ENCODE data around the gene KTI12.
A peak's percentile ranks its signal among the peaks of the same experiment; 100 is the strongest.
"Not testable (repeated sequence)": the region's sequence is repeated elsewhere in the genome, so short reads cannot be mapped to it uniquely, and the experiment has no call there.

KTI12 gene

DNA sequence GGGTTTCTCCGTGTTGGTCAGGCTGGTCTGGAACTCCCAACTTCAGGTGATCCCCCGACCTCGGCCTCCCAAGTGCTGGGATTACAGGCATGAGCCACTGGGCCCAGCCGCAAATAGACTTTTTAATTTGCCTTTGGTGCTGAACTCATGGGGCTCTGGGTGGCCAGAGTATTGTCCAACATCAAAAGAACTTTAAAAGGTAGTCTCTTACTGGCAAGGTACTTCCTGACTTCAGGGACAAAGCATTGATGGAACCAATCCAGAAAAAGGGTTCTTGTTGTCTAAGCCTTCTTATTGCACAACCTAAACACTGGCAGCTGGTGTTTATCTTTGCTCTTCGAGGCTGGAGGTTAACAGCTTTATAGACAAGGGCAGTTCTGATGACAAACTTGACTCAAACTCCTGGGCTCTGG lies 3.8 kb upstream of the KTI12 start:
- no peak for DNase-seq

DNA sequence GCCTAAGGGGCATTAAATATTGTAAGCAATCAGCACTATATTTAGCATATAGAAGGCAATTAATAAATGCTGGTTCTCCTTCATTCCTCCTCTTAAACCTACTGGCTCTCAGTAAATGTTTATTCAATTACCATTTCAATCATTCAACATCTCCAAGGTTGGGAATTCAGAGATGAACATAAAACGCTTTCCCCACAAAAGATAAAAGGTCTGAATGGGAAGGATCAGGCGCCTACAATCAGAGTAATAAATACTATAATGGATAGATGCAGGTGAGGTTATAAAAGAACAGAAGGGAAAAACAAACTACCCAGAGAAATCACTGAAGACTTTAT lies 407 bp upstream of the KTI12 start:
- DNase-seq = no peak

DNA sequence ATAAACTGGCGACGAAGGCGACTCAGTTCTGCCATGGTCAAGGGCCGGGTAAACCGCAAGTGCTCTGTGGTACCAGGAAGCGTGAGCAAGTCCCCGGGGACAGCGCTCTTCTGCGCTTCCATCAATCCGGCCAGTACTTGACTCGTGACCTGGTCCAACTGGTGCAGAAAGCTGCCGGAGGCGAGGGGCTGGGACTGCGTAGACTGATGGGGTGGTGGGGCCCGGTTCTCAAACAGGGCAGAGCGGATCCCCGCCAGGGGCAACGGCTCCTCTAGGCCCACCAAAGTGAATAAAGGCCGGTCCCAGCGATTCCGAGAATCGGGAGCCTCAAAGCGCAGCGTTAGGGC lies 852 bp downstream of the KTI12 start:
- peak; percentile 11 to 13 for DNase-seq

DNA sequence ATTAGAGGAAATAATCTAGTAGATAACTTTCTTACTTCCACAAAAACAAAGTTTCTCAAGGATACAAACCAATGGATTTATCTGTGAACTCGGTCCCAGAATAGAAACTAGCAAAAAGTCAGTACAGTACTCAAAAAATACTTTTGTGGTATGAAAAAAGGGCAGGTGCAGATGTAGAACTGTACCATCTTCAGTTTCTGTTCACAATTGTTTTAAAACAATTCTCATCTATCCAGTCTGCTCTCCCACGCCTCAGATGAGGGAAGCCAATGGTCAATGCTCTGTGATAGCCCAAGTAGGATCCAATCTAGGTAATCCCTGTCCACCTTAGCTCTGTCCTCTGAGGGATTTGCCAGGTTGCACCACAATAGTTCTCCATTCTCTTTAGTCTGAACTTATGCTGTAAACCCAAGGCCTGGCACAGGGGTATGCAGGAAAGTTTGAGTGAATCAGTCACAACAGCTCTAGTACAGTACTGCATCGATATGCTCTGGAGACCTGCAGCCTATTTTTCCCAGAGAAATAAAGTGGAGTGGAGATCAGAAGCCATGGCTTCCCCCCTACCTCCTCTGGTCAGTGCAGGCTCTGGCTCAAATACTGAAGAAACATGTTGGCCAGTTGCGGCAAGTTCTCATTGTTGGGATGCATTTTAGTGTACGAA lies 1.4 kb downstream of the KTI12 start:
- no peak for DNase-seq

DNA sequence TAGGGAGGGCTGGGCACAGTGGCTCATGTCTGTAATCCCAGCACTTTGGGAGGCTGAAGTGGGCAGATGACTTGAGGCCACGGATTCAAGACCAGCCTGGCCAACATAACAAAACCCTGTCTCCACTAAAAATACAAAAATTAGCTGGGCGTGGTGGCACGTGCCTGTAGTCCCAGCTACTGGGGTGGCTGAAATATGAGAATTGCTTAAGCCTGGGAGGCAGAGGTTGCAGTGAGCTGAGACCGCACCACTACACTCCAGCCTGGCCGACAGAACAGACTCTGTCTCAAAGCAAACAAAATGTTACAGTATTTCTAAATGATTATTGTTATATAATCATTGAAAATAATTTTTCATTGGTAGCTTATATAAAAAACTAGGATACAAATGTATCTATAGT lies 4.8 kb downstream of the KTI12 start:
- not testable (repeated sequence) for DNase-seq

DNA sequence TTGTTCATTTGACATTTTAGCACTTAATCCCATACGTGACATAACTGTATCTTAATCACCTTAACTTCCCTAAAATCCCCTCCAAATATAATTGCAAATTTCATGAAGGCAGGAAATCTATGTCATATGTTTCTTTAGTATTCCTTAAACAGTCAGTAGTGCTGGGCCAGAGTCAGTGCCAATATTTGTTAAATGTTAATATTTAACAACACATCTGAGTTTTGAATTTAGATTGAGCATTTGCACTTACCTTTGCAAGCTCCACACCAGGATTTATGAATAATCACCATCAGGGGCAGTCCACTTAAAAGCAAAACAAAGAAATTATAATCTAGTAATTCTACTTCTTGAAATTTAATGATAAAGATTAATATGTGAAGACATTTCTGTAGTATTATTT lies 5.3 kb downstream of the KTI12 start:
- DNase-seq = no peak

DNA sequence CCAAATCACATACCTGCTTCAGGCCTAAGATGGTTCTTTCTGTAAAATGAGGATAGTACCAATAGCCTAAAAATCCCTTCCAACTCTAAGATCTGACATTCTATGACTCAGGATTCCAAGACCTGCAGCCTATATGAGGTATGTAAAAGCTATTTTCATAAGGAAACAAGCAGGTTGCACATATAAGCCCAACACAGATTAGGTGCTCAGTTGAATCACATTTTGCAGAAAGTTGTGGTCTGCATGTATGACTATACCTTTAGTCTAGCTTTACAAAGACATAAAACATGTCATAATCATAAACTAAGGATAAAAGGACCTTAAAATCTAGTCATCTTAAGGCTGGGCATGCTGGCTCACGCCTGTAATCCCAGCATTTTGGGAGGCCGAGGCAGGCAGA lies 7.3 kb downstream of the KTI12 start:
- DNase-seq = no peak

DNA sequence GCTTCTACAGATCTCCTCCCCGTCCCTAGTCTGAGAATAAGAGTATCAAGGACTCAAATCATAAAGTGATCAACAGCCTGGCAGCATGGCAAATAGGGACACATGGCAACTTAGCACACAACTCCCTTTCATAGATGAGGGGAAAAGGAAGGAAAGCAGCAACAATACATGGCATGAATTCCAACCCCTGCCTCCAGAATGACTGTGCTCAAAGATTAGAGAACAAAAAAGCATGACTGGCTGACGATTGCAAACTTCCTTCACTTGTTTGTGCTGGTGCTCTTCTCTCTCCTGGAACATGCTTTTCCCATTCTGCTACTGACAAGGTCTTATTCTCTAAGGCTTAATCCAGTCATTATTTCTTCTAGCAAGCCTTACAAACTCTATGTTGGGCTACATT lies 11.5 kb downstream of the KTI12 start:
- DNase-seq = no peak

DNA sequence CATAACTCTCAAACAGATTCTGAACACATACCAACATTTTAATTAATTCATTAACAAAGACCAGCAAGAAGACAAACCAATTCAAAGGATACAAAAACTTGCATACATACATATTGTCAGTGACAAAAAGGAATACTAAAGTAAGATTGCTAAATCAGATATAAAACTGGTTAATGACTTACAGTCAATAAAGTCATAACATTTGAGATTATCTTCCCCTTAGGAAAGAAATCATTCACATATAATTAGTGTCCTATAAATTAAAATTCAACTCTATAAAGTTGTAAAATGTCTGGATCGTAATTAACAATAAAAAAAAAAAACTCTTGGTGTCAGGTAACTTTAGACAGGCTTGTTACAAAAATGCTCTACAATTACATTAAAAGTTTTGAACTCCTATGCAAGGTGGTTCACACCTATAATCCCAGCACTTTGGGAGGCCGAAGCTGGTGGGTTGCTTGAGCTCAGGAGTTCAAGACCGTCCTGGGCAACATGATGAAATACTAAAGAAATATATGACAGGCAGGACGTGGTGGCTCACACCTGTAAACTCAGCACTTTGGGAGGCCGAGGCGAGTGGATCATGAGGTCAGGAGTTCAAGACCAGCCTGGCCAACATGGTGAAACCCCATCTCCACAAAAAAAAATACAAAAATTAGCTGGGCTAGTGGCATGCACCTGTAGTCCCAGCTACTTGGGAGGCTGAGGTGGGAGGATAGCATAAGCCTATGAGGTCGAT lies 25.4 kb downstream of the KTI12 start:
- no peak for DNase-seq

DNA sequence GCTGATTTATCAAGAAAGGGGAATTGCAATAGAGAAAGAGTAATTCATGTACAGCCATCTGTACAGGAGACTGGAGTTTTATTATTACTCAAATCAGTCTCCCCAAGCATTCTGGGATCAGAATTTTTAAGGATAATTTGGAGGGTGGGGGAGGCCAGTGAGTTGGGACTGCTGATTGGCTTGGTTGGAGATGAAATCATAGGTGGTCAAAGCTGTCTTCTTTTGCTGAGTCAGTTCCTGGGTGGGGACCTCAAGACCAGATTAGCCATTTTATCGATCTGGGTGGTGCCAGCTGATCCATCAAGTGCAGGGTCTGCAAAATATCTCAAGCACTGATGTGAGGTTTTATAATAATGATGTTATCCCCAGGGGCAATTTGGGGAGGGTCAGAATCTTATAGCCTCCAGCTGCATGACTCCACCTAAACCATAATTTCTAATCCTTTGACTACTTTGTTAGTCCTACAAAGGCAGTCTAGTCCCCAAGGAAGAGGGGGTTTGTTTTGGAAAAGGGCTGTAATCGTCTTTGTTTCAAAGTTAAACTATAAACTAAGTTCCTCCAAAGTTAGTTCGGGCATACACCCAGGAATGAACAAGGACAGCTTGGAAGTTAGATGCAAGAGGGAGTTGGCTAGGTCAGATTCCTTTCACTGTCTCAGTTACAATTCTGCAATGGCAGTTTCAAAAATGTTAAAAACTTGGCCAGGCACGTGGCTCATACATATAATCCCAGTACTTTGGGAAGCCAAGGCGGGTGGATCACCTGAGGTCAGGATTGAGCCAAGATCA lies 26.2 kb downstream of the KTI12 start:
- DNase-seq = no peak

DNA sequence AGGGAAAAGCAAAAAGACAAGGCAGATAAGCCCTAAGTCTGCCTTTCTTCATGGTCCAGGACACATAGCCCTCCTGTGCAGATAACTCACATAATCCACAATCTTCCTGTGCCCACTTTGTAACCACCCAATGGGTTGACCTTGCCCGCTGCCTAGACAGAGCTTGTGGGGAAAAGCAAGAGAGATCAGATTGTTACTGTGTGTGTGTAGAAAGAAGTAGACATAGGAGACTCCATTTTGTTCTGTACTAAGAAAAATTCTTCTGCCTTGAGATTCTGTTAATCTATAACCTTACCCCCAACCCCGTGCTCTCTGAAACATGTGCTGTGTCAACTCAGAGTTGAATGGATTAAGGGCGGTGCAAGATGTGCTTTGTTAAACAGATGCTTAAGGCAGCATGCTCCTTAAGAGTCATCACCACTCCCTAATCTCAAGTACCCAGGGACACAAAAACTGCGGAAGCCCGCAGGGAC lies 27.5 kb downstream of the KTI12 start:
- not testable (repeated sequence) for DNase-seq

DNA sequence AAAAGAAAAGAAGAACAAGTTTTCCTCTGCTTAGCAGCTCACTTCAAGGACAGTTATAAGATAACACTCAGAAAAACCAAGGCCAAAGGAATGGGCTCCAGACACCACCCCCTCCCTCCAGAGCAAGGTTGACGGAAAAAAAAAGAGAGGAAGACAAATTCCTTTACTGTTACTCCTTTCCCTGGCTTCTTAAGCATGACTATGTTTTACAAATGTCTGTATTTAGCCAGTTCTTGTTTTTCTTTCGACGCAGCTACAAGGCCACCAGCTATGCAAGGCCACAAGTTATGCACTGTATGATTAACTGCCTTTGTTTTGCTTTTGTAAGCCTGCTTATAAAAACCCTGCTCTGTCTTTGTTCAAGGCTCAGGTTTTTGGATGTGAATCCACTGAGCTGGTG lies 28.1 kb downstream of the KTI12 start:
- DNase-seq = not testable (repeated sequence)

DNA sequence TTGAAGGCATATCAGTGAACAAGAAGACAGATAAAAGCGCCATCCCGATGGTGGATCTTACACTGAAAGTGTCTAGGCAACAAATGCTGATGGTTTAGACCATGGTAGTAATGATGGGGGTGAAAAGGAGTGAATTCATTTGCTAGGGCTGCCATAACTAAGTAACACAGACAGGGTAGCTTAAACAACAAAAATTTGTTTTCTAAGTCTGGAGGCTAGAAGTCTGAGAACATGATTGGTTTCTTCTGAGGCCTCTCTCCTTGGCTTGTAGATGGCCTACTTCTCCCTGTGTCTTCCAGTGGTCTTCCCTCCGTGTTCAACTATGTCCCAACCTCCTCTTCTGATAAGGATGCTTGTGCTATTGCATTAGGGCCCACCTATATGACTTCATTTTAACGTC lies 29.7 kb downstream of the KTI12 start:
- no peak for DNase-seq

DNA sequence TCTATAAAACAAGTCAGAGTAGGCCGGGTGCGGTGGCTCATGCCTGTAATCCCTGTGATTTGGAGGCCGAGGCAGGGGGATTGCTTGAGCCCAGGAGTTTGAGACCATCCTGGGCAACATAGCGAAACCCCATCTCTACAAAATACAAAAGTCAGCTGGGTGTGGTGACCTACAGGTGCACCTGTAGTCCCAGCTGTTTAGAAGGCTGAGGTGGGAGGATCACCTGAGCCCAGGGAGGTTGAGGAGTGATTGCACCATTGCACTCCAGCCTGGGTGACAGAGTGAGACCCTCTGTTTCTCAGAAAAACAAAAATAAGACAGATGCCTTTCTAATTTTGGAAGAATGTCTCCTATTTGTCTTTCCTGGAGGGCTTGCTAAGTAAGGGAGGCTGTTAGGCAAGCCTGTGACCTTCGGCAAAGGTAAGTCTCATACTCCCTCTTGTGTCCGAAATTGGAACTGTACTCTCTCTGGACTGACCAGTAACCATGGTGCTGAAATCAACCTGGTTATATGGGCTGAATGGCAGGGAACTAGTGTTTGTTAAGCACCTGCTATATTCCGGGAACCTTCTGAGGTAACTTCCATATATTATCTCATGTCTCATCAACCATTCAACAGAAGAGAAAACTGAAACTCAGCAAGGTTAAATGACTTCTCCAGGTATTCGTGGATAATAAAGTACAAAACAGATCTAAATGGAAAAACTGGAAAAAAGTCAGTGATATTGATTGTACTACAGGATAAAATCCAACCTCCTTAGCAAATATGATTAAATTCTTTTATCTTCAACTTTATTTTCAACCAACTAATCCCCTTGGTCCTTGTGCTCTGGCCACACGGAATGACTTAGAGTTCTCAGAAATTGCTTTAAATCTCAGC lies 31.3 kb downstream of the KTI12 start:
- peak; percentile 45 to 79 for DNase-seq

DNA sequence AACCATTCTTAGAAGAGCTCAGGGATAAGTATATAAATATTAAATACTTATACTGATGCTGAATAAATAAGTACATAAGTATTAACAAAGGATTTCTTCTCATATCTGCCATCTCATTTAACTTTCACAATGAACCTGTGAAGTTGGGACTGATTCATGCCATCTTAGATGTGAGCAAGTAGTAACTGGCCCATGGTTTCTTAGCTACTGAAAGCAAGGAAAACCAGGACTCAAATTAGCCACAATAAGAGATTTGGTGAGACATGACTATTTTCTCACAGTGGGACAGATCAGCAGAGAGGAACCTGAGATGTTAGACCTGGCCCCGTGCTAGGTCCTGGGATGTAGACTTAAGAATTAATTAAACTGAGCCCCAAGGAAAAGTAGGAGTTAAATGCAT lies 34.9 kb downstream of the KTI12 start:
- DNase-seq = no peak

DNA sequence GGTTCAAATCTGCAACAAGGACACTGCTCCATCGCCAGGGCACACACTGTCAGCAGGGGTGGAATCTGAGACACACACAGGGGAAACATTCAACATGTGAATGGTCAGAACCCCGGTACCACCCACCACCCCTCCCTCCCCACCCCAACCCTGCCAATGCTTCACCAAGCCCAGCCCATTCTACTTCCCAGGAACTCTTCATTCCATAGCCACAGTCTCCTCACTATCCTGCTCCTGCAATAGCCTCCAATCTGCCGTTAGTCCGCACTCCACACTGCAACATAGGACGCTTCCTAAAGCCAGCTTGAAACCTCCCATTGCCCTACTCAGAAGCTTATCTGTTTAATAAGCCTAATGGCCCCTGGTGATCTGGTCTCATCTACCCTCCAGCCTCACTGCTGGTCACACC lies 35.6 kb downstream of the KTI12 start:
- no peak for DNase-seq

DNA sequence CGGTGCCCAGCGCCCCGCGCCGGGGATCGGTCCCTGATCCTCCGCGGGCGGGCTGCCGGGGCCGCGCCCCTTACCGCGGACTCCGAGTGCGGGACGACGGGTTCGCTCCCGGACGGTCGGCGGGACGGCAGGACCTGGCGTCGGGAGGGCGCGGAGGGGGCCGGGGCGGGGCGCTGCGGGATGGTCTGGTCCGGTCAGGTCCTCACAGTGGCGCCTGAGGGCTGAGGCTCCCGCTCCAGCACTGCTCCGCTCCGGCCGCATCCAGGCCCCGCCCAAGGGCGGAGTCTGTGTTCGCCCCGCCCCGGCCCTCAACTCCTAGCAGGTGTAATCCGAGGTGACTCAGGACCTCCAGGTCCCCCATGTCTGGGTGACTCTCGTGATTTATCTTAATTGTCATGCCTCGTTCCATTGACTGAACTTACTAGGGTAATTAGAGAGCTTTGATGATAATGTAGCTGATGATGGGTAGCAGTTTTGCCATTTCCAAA lies 43.1 kb downstream of the KTI12 start, which contains the start of gene RAB3B:
RAB3B (minus strand) TSS at position 223 of the 488 bp plus-strand sequence. CDS start 13,583 bp downstream, outside the sequence.
- peak; percentile 65 to 71 for DNase-seq

DNA sequence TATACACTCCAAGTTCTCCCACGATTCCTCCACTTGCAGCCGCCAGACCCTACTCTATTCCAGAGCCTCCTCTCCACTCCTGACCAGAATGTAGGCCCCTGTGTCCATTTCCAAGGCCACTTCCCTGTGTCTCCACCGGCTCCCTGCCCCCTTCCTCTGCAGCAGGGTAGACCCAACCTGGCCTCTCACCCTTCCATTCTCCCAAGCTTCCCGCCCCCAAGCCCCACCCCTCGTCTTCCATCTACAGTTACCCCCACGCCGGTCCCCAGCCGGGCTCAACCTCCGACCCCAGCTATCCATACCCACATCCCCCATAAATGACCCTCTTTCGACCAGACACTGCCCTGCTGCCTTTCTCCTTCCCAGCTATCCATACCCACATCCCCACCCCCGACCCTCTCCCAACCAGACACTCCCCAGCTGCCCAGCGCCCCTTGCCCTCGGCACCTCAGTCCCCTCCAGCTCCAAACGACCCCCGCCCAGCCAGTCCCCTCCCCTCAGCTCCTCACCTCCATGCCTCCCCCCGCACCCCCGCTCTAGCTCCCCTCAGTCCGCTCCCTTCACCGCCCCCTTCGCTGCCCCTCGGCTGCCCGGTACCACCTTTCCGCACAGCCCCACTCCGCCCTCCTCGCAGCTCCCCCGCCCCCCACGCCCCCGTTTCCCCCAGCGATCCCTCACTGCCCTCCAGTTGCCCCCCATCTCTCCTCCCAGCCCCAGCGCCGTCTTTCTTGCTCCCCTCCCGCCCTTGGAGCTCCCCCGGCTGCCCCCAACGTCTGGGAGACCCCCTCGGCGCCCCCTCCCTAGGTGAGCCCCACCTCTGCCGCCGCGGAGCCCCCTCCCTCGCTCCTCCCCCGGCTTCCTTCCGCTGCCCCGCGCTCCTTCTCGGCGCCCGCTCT lies 43.8 kb downstream of the KTI12 start:
- no peak for DNase-seq

DNA sequence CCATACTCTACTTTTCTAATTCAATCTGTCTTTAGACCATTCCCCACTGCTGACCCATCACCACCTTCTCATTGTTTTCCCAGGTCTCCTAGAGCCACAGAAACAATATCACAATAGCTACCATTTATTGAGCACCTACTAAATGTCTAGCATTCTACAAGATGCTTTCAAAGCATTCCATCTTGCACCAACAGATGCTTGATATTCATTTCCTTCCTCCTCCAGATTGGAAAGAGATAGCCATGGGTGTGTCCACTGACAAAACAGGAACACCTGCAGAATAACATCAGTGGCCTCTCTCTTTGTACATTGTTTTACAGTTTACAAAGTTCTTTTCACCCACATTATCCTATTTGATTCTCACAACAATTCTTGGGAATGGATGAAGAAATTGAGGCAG lies 45.4 kb downstream of the KTI12 start:
- no peak for DNase-seq

DNA sequence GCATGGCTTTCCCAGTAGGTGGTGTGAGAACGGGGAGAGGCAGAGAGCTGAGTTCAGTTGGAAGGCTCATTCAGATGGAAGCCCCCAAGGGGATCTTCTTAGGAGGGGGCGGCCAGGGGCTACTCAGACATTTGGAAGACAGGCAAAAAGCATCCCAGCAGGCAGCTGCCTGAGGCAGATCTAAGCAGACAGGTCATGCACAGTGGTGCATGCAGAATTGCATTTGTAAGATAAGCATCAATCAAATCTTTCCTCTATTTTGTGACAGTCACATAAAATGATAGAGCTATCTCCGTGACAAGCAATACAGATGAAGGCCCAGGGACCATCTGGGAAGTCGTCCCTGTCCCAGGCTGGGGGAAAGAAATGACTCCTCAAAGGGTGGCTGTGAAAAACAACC lies 46.9 kb downstream of the KTI12 start:
- DNase-seq = no peak

DNA sequence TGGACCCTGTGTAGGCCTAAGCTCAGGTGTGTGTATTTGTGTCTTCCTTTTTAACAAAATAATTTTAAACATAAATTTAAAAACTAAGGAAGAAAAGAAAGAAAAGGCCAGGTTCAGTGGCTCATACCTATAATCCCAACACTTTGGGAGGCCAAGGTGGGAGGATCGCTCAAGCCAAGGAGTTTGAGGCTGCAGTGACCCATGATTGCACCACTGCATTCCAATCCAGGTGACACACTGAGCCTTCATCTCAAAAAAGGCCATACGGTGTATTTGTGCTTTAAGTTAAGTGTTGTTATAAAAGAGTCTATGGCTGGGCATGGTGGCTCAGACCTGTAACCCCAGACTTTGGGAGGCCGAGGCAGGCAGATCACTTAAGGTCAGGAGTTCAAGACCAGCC lies 51.4 kb downstream of the KTI12 start:
- no peak for DNase-seq
